Measurements from ENCODE around the gene HSD17B1.

- TF ChIP-seq SIN3A (IDR thresholded peaks at IDR 0.05; ENCODE audit: borderline replicate concordance, insufficient read depth, low read length) = no peak
- no peak for TF ChIP-seq POLR2AphosphoS5 (IDR thresholded peaks at IDR 0.05; ENCODE audit: low read depth, low read length)
- TF ChIP-seq TAF1 (IDR thresholded peaks at IDR 0.05; ENCODE audit: borderline replicate concordance, insufficient read depth, low read length) = no peak
- no peak for TF ChIP-seq REST (IDR thresholded peaks at IDR 0.05; ENCODE audit: insufficient read depth in 1 of 2, low read depth in 2 of 2, low read length in 2 of 2)
- TF ChIP-seq FOXP2 (optimal IDR thresholded peaks at IDR 0.05; ENCODE audit: borderline replicate concordance, extremely low read depth, extremely low read length, insufficient read depth) = no peak
Measured at GRCh38 chr17:42548070-42548837, 4.5 kb upstream of the HSD17B1 start.

Measured in PFSK-1 (cell line).